Measurements from ENCODE around the gene ZMYND8.
"Not testable (repeated sequence)": the region's sequence is repeated elsewhere in the genome, so short reads cannot be mapped to it uniquely, and the experiment has no call there.

- TF ChIP-seq POLR2A (IDR thresholded peaks at IDR 0.05; ENCODE audit: low read depth, low read length); POLR2AphosphoS5 (IDR thresholded peaks at IDR 0.05; ENCODE audit: low read depth, low read length); TAF1 (IDR thresholded peaks at IDR 0.05; ENCODE audit: low read depth, low read length); PAX5 (IDR thresholded peaks at IDR 0.05; ENCODE audit: insufficient read depth, low read length, severe bottlenecking): not testable (repeated sequence)
Observed at GRCh38 chr20:47204850-47205122, 151.7 kb downstream of the ZMYND8 start.
